ENCODE data around the gene CC2D2A.

Gene CC2D2A

GRCh38 chr4:15488658-15489470 lies 19.2 kb downstream of the CC2D2A start:
- in situ Hi-C loops (cut with MboI; ENCODE audit: low pct_unique_long_range_greater_than_20kb, low sequenced_read_pairs, unreplicated experiment), result no loop called here
- DNase-seq (ENCODE audit: low spot score), result no peak
- TF ChIP-seq CTCF (IDR thresholded peaks at IDR 0.05; ENCODE audit: extremely low read depth, insufficient read depth, missing control alignments), result no peak

- DNase-seq (ENCODE audit: low spot score), result no peak
- in situ Hi-C loops (cut with MboI; ENCODE audit: low pct_unique_long_range_greater_than_20kb, low sequenced_read_pairs, unreplicated experiment), result no loop called here
- no peak for TF ChIP-seq CTCF (IDR thresholded peaks at IDR 0.05; ENCODE audit: extremely low read depth, insufficient read depth, missing control alignments)
Measured at GRCh38 chr4:15489551-15489950, 19.9 kb downstream of the CC2D2A start.

- no peak for TF ChIP-seq CTCF (IDR thresholded peaks at IDR 0.05; ENCODE audit: extremely low read depth, insufficient read depth, missing control alignments)
- in situ Hi-C loops (cut with MboI; ENCODE audit: low pct_unique_long_range_greater_than_20kb, low sequenced_read_pairs, unreplicated experiment), result no loop called here
- DNase-seq (ENCODE audit: low spot score), result no peak
Measured at GRCh38 chr4:15493411-15493810, 23.7 kb downstream of the CC2D2A start.

GRCh38 chr4:15495621-15496020 lies 25.9 kb downstream of the CC2D2A start:
- no peak for TF ChIP-seq CTCF (IDR thresholded peaks at IDR 0.05; ENCODE audit: extremely low read depth, insufficient read depth, missing control alignments)
- no peak for DNase-seq (ENCODE audit: low spot score)
- in situ Hi-C loops (cut with MboI; ENCODE audit: low pct_unique_long_range_greater_than_20kb, low sequenced_read_pairs, unreplicated experiment), result no loop called here

- in situ Hi-C loops (cut with MboI; ENCODE audit: low pct_unique_long_range_greater_than_20kb, low sequenced_read_pairs, unreplicated experiment), result no loop called here
- DNase-seq (ENCODE audit: low spot score), result no peak
- no peak for TF ChIP-seq CTCF (IDR thresholded peaks at IDR 0.05; ENCODE audit: extremely low read depth, insufficient read depth, missing control alignments)
Measured at GRCh38 chr4:15498356-15498755, 28.7 kb downstream of the CC2D2A start.

- no peak for DNase-seq (ENCODE audit: low spot score)
- no peak for TF ChIP-seq CTCF (IDR thresholded peaks at IDR 0.05; ENCODE audit: extremely low read depth, insufficient read depth, missing control alignments)
- in situ Hi-C loops (cut with MboI; ENCODE audit: low pct_unique_long_range_greater_than_20kb, low sequenced_read_pairs, unreplicated experiment), result no loop called here
Measured at GRCh38 chr4:15500701-15501100, 31.0 kb downstream of the CC2D2A start.
